A549 (cell line): ENCODE data around the gene FAM9C.

Experiments
- EP300 ChIP-seq, 2 experiments: fragments of >200 bp; sonication (Bioruptor Twin); formaldehyde crosslinking; IDR thresholded peaks; 2 replicates in 1 of 2; 3 replicates in 1 of 2; pipeline ENCODE4 v1.6.1; 2016 to 2017
- POLR2A ChIP-seq: IDR thresholded peaks from 2 replicates; pipeline ENCODE4 v1.6.1; 2012; ENCODE audit warnings: mild to moderate bottlenecking, low read length
- RNF2 ChIP-seq: fragments of 200-600 bp; sonication (generic); IDR thresholded peaks from 2 replicates; pipeline ENCODE4 v1.6.1; 2016; ENCODE audit warnings: low read depth, mild to moderate bottlenecking, antibody characterized with exemption, moderate library complexity, borderline replicate concordance
- TF ChIP-seq, protein P1 (sequence below): fragments of 200-600 bp; sonication (generic); IDR thresholded peaks from 2 replicates; pipeline ENCODE4 v1.6.1; 2016; ENCODE audit warnings: antibody characterized with exemption, mild to moderate bottlenecking, moderate library complexity

DNA sequence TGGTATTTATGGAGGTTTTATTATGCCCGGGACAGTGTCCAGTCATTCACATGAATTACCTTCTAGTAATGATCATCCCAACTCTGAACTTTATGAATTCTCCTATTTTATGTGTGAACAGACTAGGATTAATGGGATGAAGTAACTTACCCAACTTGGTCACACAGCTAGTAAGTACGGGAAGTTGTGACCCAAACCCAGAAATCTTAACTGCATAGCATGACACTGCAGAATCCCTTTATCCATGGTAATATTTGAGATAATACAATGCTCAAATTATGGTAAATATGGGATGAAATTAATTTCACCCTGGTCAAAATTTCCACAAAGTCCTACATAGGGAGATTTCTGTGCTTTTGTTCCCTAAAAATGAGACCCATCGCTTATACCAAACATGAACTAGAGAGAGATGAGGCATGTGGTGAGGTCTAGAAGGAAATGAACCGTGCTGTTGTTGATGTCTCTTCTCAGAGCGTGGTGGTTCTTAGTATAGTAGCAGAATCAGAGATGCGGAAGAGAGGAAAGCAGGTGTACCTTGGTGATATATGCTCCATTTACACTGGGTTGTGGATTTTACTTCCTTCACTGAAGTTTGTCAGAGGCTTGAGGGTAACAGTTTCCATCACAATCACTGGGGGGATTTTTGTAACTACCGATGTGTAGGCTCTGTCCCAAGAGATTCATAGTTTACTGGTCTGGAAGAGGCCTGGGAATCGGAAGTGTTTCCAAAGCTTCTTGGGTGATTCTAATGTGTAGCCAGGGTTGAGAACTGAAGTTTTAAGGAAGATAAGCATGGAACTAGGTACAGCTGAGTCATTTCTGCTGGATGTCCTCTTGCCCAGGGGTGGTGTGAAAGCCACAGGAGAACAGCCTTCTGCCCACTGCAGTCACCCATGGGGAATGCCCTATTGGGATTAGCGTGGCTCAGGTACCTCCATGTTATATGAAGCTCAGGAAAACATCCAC, 30.2 kb upstream of the FAM9C start:
- TF ChIP-seq EP300 (IDR thresholded peaks at IDR 0.05) (no peak), RNF2 (no peak), POLR2A (no peak)
- TF ChIP-seq, protein P1, sequence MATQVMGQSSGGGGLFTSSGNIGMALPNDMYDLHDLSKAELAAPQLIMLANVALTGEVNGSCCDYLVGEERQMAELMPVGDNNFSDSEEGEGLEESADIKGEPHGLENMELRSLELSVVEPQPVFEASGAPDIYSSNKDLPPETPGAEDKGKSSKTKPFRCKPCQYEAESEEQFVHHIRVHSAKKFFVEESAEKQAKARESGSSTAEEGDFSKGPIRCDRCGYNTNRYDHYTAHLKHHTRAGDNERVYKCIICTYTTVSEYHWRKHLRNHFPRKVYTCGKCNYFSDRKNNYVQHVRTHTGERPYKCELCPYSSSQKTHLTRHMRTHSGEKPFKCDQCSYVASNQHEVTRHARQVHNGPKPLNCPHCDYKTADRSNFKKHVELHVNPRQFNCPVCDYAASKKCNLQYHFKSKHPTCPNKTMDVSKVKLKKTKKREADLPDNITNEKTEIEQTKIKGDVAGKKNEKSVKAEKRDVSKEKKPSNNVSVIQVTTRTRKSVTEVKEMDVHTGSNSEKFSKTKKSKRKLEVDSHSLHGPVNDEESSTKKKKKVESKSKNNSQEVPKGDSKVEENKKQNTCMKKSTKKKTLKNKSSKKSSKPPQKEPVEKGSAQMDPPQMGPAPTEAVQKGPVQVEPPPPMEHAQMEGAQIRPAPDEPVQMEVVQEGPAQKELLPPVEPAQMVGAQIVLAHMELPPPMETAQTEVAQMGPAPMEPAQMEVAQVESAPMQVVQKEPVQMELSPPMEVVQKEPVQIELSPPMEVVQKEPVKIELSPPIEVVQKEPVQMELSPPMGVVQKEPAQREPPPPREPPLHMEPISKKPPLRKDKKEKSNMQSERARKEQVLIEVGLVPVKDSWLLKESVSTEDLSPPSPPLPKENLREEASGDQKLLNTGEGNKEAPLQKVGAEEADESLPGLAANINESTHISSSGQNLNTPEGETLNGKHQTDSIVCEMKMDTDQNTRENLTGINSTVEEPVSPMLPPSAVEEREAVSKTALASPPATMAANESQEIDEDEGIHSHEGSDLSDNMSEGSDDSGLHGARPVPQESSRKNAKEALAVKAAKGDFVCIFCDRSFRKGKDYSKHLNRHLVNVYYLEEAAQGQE = no peak
